ENCODE results near the gene FALEC. TPM values are rescaled to one million over a fixed set of nuclear protein-coding genes. Genes with fewer than 3 reads are reported as not detected.

The FALEC gene
- total and polyA plus RNA-seq, 2 of the 8 experiments (the other 6 are each of a cell fraction or from before 2014, with no cell fraction given) = not detected

DNA sequence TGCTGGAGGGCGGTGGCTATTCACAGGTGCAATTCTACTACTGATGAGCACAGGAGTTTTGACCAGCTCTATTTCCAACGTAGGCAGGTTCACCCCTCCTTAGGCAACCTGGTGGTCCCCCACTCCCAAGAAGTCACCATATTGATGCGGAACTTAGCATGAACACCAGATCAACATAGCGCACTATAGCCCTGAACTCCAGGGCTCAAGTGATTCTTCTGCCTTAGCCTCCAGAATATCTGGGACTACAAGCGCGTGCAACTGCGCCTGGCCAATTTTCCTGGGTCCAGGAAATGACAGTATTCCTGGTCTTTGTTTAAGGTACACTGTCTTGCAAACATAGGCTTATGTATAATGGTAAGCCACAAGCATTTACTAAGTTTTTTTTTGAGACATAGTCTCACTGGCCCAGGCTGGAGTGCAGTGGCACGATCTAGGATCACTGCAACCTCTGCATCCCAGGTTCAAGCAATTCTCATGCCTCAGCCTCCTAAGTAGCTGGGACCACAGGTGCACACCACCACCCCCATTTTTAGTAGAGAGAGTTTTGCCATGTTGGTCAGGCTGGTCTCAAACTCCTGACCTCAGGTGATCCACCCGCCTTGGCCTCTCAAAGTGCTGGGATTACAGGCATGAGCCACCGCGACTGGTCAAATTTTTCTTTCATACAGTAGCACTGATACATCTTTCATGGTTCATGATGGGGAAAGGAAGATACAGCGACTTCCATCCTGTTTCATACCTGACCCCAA is 51.2 kb downstream of the FALEC start:
- no peak overlapping the region for H3K14ac ChIP-seq (ENCODE audit: insufficient read length)
- H3K4me3 ChIP-seq (ENCODE audit: extremely low read depth in 1 of 4, insufficient read depth in 2 of 4, low read depth in 3 of 4, low read length in 4 of 4) = peak overlapping the region in 3 of 4 experiments; percentile 29 to 51 (median 45); a peak in 4 of 8 replicates
- POLR2A ChIA-PET (ENCODE audit: partially characterized antibody) = interaction anchor here (1.1 to 43.7 kb wide), 5 partner anchors 7 to 84 kb away, joined by 3 to 1380 read pairs (median 1013); partner anchors contain the start of genes ADAMTSL4, ENSA and MCL1
- H2BK20ac ChIP-seq (ENCODE audit: low read length) = peak overlapping the region; percentile 88
- peaks cover 5 to 64% of the 10 kb centered on the region in 2 experiments; a peak in 3 of 4 replicates for H3K79me2 ChIP-seq (ENCODE audit: control insufficient read depth in 1 of 2, insufficient read depth in 2 of 2, low read length in 2 of 2)
- H2BK120ac ChIP-seq (replicated peaks; ENCODE audit: low read depth, low read length) = peak overlapping the region; percentile 96
- DNase-seq (ENCODE audit: low read depth in 1 of 2, low spot score in 2 of 2) (no peak), FAIRE-seq (no peak)
- whole genome bisulfite sequencing, 2 experiments (ENCODE audit: extremely low coverage in 1 of 2, insufficient coverage in 1 of 2, insufficient read length in 1 of 2, insufficient replicate concordance in 2 of 2, low coverage in 1 of 2, low lambda C conversion rate in 2 of 2, missing lambda C conversion rate in 1 of 2) = 87% methylated on average over 12 of the region's 12 CpGs; no CpG with 5 or more reads in 1 of the 2 experiments
- H3K36me3 ChIP-seq (ENCODE audit: control insufficient read depth in 2 of 4, insufficient read depth in 4 of 4, low read length in 3 of 4) = peaks cover 0 to 6% (median 3%) of the 10 kb centered on the region in 4 experiments; a peak in 2 of 8 replicates
- peaks cover 4% of the 10 kb centered on the region for H3K23me2 ChIP-seq (ENCODE audit: low read depth, low read length)
- H2BK12ac ChIP-seq (ENCODE audit: low read depth, low read length) = peak overlapping the region; percentile 84
- peak overlapping the region in 3 of 4 experiments; percentile 76 to 82 (median 81); a peak in 6 of 7 replicates for H3K9ac ChIP-seq (replicated peaks in 1 of 4; ENCODE audit: extremely low read depth in 1 of 4, low read depth in 3 of 4, low read length in 3 of 4)
- no peak overlapping the region for H2AFZ ChIP-seq (ENCODE audit: low read length)
- H4K8ac ChIP-seq (ENCODE audit: extremely low read depth, insufficient read depth, low read length) = peak overlapping the region; percentile 85; the same call in 1 of the 2 replicates
- peak overlapping the region; percentile 73 to 75 for H3K4me2 ChIP-seq (ENCODE audit: insufficient read depth in 1 of 2, low read depth in 2 of 2, low read length in 2 of 2)
- TF ChIP-seq POLR2AphosphoS5 (IDR thresholded peaks at IDR 0.05; ENCODE audit: low read depth, low read length) = 0 out of 2 replicates have a peak, but pooled peaks have one; percentile 4
- no peak for TF ChIP-seq RXRA (IDR thresholded peaks at IDR 0.05; ENCODE audit: insufficient read depth, low read depth, low read length)
- TF ChIP-seq POLR2A (IDR thresholded peaks at IDR 0.05; ENCODE audit: control extremely low read depth in 1 of 2, low read depth in 2 of 2, low read length in 2 of 2) = peak in 1 of 2 experiments; percentile 48; a peak in 1 of 3 replicates
- no peak for TF ChIP-seq BRCA1 (IDR thresholded peaks at IDR 0.05; ENCODE audit: low read depth, low read length)
- peak overlapping the region; percentile 55; the same call in 1 of the 2 replicates for H2AK5ac ChIP-seq (ENCODE audit: low read depth, low read length)
- H4K20me1 ChIP-seq (replicated peaks in 1 of 2; ENCODE audit: control insufficient read depth in 1 of 2, insufficient read depth in 2 of 2, low read length in 2 of 2) = peaks cover 0 to 2% of the 10 kb centered on the region in 2 experiments
- H3K27me3 ChIP-seq (replicated peaks in 1 of 4; ENCODE audit: control insufficient read depth in 3 of 4, extremely low read depth in 1 of 4, insufficient read depth in 3 of 4, low read length in 3 of 4) = no peaks in the 10 kb centered on the region
- H3K27ac ChIP-seq (ENCODE audit: low read depth, low read length) = peak overlapping the region; percentile 95
- peaks cover 29 to 39% (median 29%) of the 10 kb centered on the region in 4 experiments for H3K4me1 ChIP-seq (replicated peaks in 1 of 4; ENCODE audit: control insufficient read depth in 3 of 4, insufficient read depth in 4 of 4, low read length in 3 of 4)
- H3K4ac ChIP-seq (replicated peaks; ENCODE audit: insufficient read length, low read depth, low read length) = peak overlapping the region; percentile 91
- no peak overlapping the region for H3K23ac ChIP-seq (ENCODE audit: insufficient read length)
- CTCF ChIA-PET (ENCODE audit: partially characterized antibody) = interaction anchor here (1.0 to 13.7 kb wide), 4 partner anchors 9 to 61 kb away, joined by 3 to 210 read pairs (median 6); no protein-coding TSS in a partner anchor
- peak overlapping the region; percentile 94 for H2BK5ac ChIP-seq (ENCODE audit: low read depth, low read length)
- peak overlapping the region; percentile 96 for H4K91ac ChIP-seq (replicated peaks; ENCODE audit: insufficient read length, low read length)
- H3K56ac ChIP-seq (replicated peaks; ENCODE audit: insufficient read length, low read depth, low read length) = peak overlapping the region; percentile 60
- H4K5ac ChIP-seq (ENCODE audit: insufficient read length, low read depth, low read length) = peak overlapping the region; percentile 20
- H3K79me1 ChIP-seq (ENCODE audit: low read depth, low read length) = no peaks in the 10 kb centered on the region; the same call in 1 of the 2 replicates
- H3K18ac ChIP-seq (ENCODE audit: extremely low read depth, low read length) = peak overlapping the region; percentile 57; the same call in 1 of the 2 replicates
- H3K9me3 ChIP-seq (ENCODE audit: insufficient read depth in 2 of 2, low read depth in 1 of 2, low read length in 1 of 2) = no peaks in the 10 kb centered on the region
- H2BK15ac ChIP-seq (ENCODE audit: low read length) = peak overlapping the region; percentile 67; the same call in 1 of the 2 replicates
